Natural killer cell (primary cell): Measurements from ENCODE around the gene RREB1. TPM values are rescaled to one million over a fixed set of nuclear protein-coding genes. Genes with fewer than 3 reads are reported as not detected.
"Not testable (repeated sequence)": the region's sequence is repeated elsewhere in the genome, so short reads cannot be mapped to it uniquely, and the experiment has no call there.

Experiments
- ATAC-seq, 3 donors: fragments of 150-1000 bp in 2 of 3; fragments of 200-7000 bp in 1 of 3; cut with Tn5 transposase; 1 replicate in 1 of 3; 2 replicates in 2 of 3; pipeline ENCODE4 v1.10.0; 2021; ENCODE audit warnings: mild to moderate bottlenecking in 2 of 3, moderate library complexity in 2 of 3
- DNase-seq, 2 donors: peaks; one replicate each; pipeline versions ENCODE4 v3.0.0 to v3.0.0-alpha.2; 2013 to 2021; ENCODE audit warnings: mixed read lengths in 1 of 2
- H3K27ac ChIP-seq: one replicate; pipeline ENCODE4 v1.5.1; 2013; ENCODE audit warnings: mild to moderate bottlenecking, low read length
- H3K27me3 ChIP-seq: one replicate; pipeline ENCODE4 v1.6.1; 2013; ENCODE audit warnings: low read length; ENCODE audit not compliant: control insufficient read depth, insufficient read depth
- H3K36me3 ChIP-seq: one replicate; pipeline ENCODE4 v1.6.1; 2013; ENCODE audit warnings: low read length; ENCODE audit not compliant: control insufficient read depth, insufficient read depth
- H3K4me1 ChIP-seq: one replicate; pipeline ENCODE4 v1.6.1; 2013; ENCODE audit warnings: low read length; ENCODE audit not compliant: control insufficient read depth, insufficient read depth
- H3K4me3 ChIP-seq: one replicate; pipeline ENCODE4 v1.5.1; 2013; ENCODE audit warnings: low read length
- H3K9me3 ChIP-seq: one replicate; pipeline ENCODE4 v1.6.1; 2013; ENCODE audit warnings: low read length; ENCODE audit not compliant: control insufficient read depth, insufficient read depth
- H3K27ac Mint-ChIP-seq, 2 donors: one replicate each; pipeline ENCODE4 v1.8.0; 2022; ENCODE audit warnings: mild to moderate bottlenecking in 2 of 2, mixed read lengths in 2 of 2, moderate library complexity in 1 of 2
- H3K27me3 Mint-ChIP-seq, 2 donors: one replicate each; pipeline ENCODE4 v1.8.0; 2022; ENCODE audit warnings: low read depth in 2 of 2, mixed read lengths in 2 of 2
- H3K36me3 Mint-ChIP-seq: one replicate; pipeline ENCODE4 v1.8.0; 2022; ENCODE audit warnings: mixed read lengths
- H3K4me1 Mint-ChIP-seq, 2 donors: one replicate each; pipeline ENCODE4 v1.8.0; 2022; ENCODE audit warnings: mixed read lengths in 2 of 2
- H3K4me3 Mint-ChIP-seq: one replicate; pipeline ENCODE4 v1.8.0; 2022; ENCODE audit warnings: mild to moderate bottlenecking, moderate library complexity, mixed read lengths
- H3K9me3 Mint-ChIP-seq, 2 donors: one replicate each; pipeline ENCODE4 v1.8.0; 2022; ENCODE audit warnings: mixed read lengths in 2 of 2
- WGBS: methylation state at CpG from one replicate; pipeline ENCODE4 v1.1.7; 2013; ENCODE audit warnings: missing lambda C conversion rate; ENCODE audit not compliant: insufficient coverage; 5-methylcytosine and 5-hydroxymethylcytosine counted together
- intact Hi-C: fragments of 100-400 bp; cut with micrococcal nuclease; formaldehyde crosslinking; loops from one replicate; pipeline ENCODE4 v1.14.2; 2022
- total RNA-seq, 4 donors: library from RNA; stranded (reverse); fragments of 120-200 nt in 1 of 4; gene quantifications; one replicate each; pipeline versions ENCODE4 v1.2.3 to v1.2.4, GENCODE V29; 2013 to 2022
- TF ChIP-seq, protein P1 (sequence below): fragments of 200-600 bp; IDR thresholded peaks from one replicate; pipeline ENCODE4 v1.8.0; 2022; ENCODE audit warnings: antibody characterized with exemption

RREB1 gene
- total RNA-seq, 3 donors from 2014 or later (not counting 1 experiment from before 2014, with no cell fraction given) = 42.2 to 51.8 (median 44.0) TPM

- no peak overlapping the region for H3K4me3 Mint-ChIP-seq
- no peaks in the 10 kb centered on the region for H3K36me3 Mint-ChIP-seq
- intact Hi-C loops = no loop called here
- no peak overlapping the region for H3K4me3 ChIP-seq
- H3K27me3 ChIP-seq = peaks cover 6% of the 10 kb centered on the region
- H3K9me3 ChIP-seq = peaks cover 4% of the 10 kb centered on the region
- no peak overlapping the region for H3K27ac Mint-ChIP-seq
- peaks cover 12 to 13% of the 10 kb centered on the region in 2 donors for H3K4me1 Mint-ChIP-seq
- TF ChIP-seq, protein P1, sequence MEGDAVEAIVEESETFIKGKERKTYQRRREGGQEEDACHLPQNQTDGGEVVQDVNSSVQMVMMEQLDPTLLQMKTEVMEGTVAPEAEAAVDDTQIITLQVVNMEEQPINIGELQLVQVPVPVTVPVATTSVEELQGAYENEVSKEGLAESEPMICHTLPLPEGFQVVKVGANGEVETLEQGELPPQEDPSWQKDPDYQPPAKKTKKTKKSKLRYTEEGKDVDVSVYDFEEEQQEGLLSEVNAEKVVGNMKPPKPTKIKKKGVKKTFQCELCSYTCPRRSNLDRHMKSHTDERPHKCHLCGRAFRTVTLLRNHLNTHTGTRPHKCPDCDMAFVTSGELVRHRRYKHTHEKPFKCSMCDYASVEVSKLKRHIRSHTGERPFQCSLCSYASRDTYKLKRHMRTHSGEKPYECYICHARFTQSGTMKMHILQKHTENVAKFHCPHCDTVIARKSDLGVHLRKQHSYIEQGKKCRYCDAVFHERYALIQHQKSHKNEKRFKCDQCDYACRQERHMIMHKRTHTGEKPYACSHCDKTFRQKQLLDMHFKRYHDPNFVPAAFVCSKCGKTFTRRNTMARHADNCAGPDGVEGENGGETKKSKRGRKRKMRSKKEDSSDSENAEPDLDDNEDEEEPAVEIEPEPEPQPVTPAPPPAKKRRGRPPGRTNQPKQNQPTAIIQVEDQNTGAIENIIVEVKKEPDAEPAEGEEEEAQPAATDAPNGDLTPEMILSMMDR = no peak
- H3K4me1 ChIP-seq = peaks cover 23% of the 10 kb centered on the region
- WGBS = 92% methylated on average over 14 of the region's 15 CpGs
- ATAC-seq (no peak), DNase-seq (no peak)
- peaks cover 20 to 23% of the 10 kb centered on the region in 2 donors for H3K27me3 Mint-ChIP-seq
- H3K27ac ChIP-seq = no peak overlapping the region
- no peaks in the 10 kb centered on the region for H3K9me3 Mint-ChIP-seq
- no peaks in the 10 kb centered on the region for H3K36me3 ChIP-seq
Observed at GRCh38 chr6:7264041-7264440, 156.3 kb downstream of the RREB1 start.

DNA sequence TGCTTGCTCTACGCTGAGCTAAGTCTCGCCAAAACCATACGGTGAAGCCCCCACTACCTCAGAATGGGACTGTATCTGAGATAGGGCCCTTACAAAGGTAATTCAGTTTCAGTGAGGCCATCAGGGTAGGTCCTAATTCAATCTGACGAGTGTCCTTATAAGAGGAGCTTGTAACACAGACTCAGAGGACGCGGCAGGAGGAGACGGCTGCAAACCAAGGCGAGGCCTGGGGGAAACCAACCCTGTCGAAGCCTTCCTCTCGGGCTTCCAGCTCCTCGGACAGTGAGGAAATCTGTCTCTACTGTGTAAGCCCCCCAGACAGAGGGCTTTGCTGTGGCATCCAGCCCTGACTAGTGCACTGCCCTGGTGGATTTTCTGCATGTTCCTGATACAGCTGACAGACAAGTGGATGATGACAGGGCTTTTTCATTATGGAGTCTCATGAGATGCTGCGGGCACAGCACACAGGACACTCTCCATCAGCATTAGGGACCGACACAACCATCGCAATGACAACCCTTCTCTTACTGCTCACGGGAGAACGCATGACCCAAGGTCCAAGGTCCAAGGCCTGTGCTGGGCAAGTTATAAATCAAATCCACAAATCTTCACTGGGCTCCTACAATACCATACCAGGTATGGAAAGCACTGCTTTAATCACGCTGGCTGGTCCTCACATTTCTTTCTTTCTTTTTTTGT is 157.1 kb downstream of the RREB1 start:
- ATAC-seq = no peak
- Histone ChIP-seq H3K9me3 (peaks cover 4% of the 10 kb centered on the region), H3K27ac (no peak overlapping the region), H3K36me3 (no peaks in the 10 kb centered on the region), H3K27me3 (peaks cover 6% of the 10 kb centered on the region), H3K4me3 (no peak overlapping the region), H3K4me1 (peaks cover 23% of the 10 kb centered on the region)
- intact Hi-C loops = no loop called here
- Mint-ChIP-seq H3K27me3 (peaks cover 12 to 15% of the 10 kb centered on the region in 2 donors), H3K9me3 (no peaks in the 10 kb centered on the region), H3K4me3 (no peak overlapping the region), H3K4me1 (peaks cover 12 to 13% of the 10 kb centered on the region in 2 donors), H3K27ac (no peak overlapping the region), H3K36me3 (no peaks in the 10 kb centered on the region)
- TF ChIP-seq, protein P1 = no peak
- DNase-seq = no peak
- 91% methylated on average over 17 of the region's 17 CpGs for WGBS

- DNase-seq, intact Hi-C loops, H3K36me3 ChIP-seq, H3K4me3 ChIP-seq, ATAC-seq, H3K9me3 ChIP-seq, H3K9me3 Mint-ChIP-seq, H3K27ac ChIP-seq, H3K36me3 Mint-ChIP-seq, H3K27me3 ChIP-seq, H3K27ac Mint-ChIP-seq, H3K27me3 Mint-ChIP-seq, H3K4me3 Mint-ChIP-seq: not testable (repeated sequence)
- peaks cover 11 to 12% of the 10 kb centered on the region in 2 donors for H3K4me1 Mint-ChIP-seq
- 93% methylated on average over 7 of the region's 7 CpGs for WGBS
- peaks cover 21% of the 10 kb centered on the region for H3K4me1 ChIP-seq
Observed at GRCh38 chr6:7265385-7265726, 157.6 kb downstream of the RREB1 start.

- no peaks in the 10 kb centered on the region for H3K36me3 ChIP-seq
- no peaks in the 10 kb centered on the region for H3K36me3 Mint-ChIP-seq
- 93% methylated on average over 8 of the region's 8 CpGs for WGBS
- H3K4me1 Mint-ChIP-seq = no peaks in the 10 kb centered on the region
- H3K27ac ChIP-seq = no peak overlapping the region
- no peaks in the 10 kb centered on the region for H3K9me3 Mint-ChIP-seq
- TF ChIP-seq, protein P1 = no peak
- H3K27me3 Mint-ChIP-seq = peaks cover 4 to 5% of the 10 kb centered on the region in 2 donors
- no peaks in the 10 kb centered on the region for H3K27me3 ChIP-seq
- no peak overlapping the region for H3K27ac Mint-ChIP-seq
- no peak overlapping the region for H3K4me3 Mint-ChIP-seq
- ATAC-seq = no peak
- DNase-seq = no peak
- H3K4me3 ChIP-seq = no peak overlapping the region
- H3K4me1 ChIP-seq = peaks cover 4% of the 10 kb centered on the region
- intact Hi-C loops = no loop called here
- H3K9me3 ChIP-seq = peaks cover 4% of the 10 kb centered on the region
Observed at GRCh38 chr6:7267071-7267465, 159.3 kb downstream of the RREB1 start.
